K562 (cell line): ENCODE results near the gene NLRP6. TPM values are rescaled to one million over a fixed set of nuclear protein-coding genes. Genes with fewer than 3 reads are reported as not detected.
A peak's percentile ranks its signal among the peaks of the same experiment; 100 is the strongest.

Experiments
- BCOR ChIP-seq: fragments of 450-650 bp; IDR thresholded peaks from 2 replicates; pipeline ENCODE4 v1.6.1; 2016
- GTF2F1 ChIP-seq: IDR thresholded peaks from 2 replicates; pipeline ENCODE4 v1.6.1; 2011; ENCODE audit warnings: low read depth, low read length, improper control_type of control experiment
- MCM2 ChIP-seq: fragments of 450-650 bp; IDR thresholded peaks from 2 replicates; pipeline ENCODE4 v1.6.1; 2017; ENCODE audit warnings: low read depth, mild to moderate bottlenecking
- MEF2A ChIP-seq: IDR thresholded peaks from 2 replicates; pipeline ENCODE4 v1.6.1; 2011; ENCODE audit warnings: low read depth, mild to moderate bottlenecking, low read length, moderate library complexity; ENCODE audit not compliant: control insufficient read depth
- NCOA1 ChIP-seq: fragments of 450-650 bp; IDR thresholded peaks from 2 replicates; pipeline ENCODE4 v1.6.1; 2016; ENCODE audit warnings: low read depth
- PML ChIP-seq: IDR thresholded peaks from 2 replicates; pipeline ENCODE4 v1.6.1; 2012; ENCODE audit warnings: low read length, inconsistent platforms
- POLR2AphosphoS5 ChIP-seq: IDR thresholded peaks from 2 replicates; pipeline ENCODE4 v1.6.1; 2011; ENCODE audit warnings: mild to moderate bottlenecking, low read depth, low read length, moderate library complexity; ENCODE audit not compliant: control insufficient read depth, insufficient read depth
- SMARCB1 ChIP-seq: IDR thresholded peaks from 2 replicates; pipeline ENCODE4 v1.6.1; 2011; ENCODE audit warnings: improper control_type of control experiment, low read depth; ENCODE audit not compliant: insufficient read length
- TAF7 ChIP-seq: fragments of 450-650 bp; IDR thresholded peaks from 2 replicates; pipeline ENCODE4 v1.6.1; 2016; ENCODE audit warnings: missing genetic modification characterization, missing compliant biosample characterization
- polyA plus RNA-seq, 8 experiments: library from polyadenylated mRNA; depleted of rRNA in 4 of 8; stranded (reverse) in 5 of 8; unstranded in 3 of 8; fragments of >200 nt; fragmentation: Nextera tagmentation in 2 of 8; fragmentation: Illumina TruSeq in 1 of 8; extraction: Ambion mirVana in 2 of 8; extraction: Trizol in 1 of 8; gene quantifications; 2 replicates each; pipeline versions ENCODE4 v1.2.1 to v1.2.3, GENCODE V29; 2011 to 2014; ENCODE audit warnings: inconsistent platforms in 1 of 8, missing spikeins in 1 of 8
- total RNA-seq, 7 experiments: library from RNA; depleted of rRNA in 6 of 7; stranded (reverse); fragments of >200 nt in 6 of 7; fragmentation: Illumina TruSeq in 2 of 7; extraction: Trizol in 2 of 7; gene quantifications; 2 replicates each; pipeline versions ENCODE4 v1.2.1 to v1.2.3, GENCODE V29; 2011 to 2021; ENCODE audit warnings: low replicate concordance in 1 of 7
- TF ChIP-seq, protein P1 (sequence below), 2 experiments: fragments of 450-650 bp; conservative IDR thresholded peaks; 2 replicates each; pipeline ENCODE4 v1.6.1; 2017; ENCODE audit warnings: mild to moderate bottlenecking in 2 of 2, moderate library complexity in 2 of 2
- TF ChIP-seq, protein P2 (sequence below): fragments of 450-650 bp; IDR thresholded peaks from 2 replicates; pipeline ENCODE4 v1.6.1; 2016; ENCODE audit warnings: antibody characterized with exemption
- TF ChIP-seq, protein P3 (sequence below): fragments of 200-800 bp; sonication (Bioruptor generic); IDR thresholded peaks from 2 replicates; pipeline ENCODE4 v1.6.1; 2017; ENCODE audit warnings: missing genetic modification characterization, missing compliant biosample characterization
- TF ChIP-seq, protein P4 (sequence below): fragments of 250-450 bp; sonication (Bioruptor Pico); IDR thresholded peaks from 2 replicates; pipeline ENCODE4 v1.4.0; 2020
- TF ChIP-seq, protein P5 (sequence below): IDR thresholded peaks from 2 replicates; pipeline ENCODE4 v1.6.1; 2011; ENCODE audit not compliant: insufficient read length; ENCODE audit errors: extremely low read depth

Gene NLRP6
- total and polyA plus RNA-seq, 9 of the 15 experiments (the other 6 are each of a cell fraction or from before 2014, with no cell fraction given) = 0.03 to 0.18 (median 0.15) TPM; not detected in 5

DNA sequence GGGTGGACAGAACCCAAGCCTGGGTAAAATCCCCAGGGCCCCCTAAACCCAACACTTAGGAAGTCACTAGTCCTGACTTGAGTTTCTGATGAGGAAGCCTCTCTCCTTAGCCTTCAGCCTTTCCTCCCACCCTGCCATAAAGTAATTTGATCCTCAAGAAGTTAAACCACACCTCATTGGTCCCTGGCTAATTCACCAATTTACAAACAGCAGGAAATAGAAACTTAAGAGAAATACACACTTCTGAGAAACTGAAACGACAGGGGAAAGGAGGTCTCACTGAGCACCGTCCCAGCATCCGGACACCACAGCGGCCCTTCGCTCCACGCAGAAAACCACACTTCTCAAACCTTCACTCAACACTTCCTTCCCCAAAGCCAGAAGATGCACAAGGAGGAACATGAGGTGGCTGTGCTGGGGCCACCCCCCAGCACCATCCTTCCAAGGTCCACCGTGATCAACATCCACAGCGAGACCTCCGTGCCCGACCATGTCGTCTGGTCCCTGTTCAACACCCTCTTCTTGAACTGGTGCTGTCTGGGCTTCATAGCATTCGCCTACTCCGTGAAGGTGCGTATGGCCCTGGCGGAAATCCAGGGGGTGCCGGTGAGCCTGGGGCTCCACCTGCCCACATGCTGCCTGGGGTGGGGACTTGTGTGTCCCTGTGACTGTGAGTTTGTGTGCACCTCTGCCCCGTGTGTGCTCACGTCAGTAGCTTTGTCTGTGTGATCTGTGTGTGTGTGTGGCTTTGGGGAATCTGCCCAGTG, 35.8 kb downstream of the NLRP6 start, which contains the start of gene IFITM1 (continued):
- TF ChIP-seq, protein P1, sequence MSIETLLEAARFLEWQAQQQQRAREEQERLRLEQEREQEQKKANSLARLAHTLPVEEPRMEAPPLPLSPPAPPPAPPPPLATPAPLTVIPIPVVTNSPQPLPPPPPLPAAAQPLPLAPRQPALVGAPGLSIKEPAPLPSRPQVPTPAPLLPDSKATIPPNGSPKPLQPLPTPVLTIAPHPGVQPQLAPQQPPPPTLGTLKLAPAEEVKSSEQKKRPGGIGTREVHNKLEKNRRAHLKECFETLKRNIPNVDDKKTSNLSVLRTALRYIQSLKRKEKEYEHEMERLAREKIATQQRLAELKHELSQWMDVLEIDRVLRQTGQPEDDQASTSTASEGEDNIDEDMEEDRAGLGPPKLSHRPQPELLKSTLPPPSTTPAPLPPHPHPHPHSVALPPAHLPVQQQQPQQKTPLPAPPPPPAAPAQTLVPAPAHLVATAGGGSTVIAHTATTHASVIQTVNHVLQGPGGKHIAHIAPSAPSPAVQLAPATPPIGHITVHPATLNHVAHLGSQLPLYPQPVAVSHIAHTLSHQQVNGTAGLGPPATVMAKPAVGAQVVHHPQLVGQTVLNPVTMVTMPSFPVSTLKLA (conservative IDR thresholded peaks at IDR 0.05) = peak; percentile 53 to 71; a peak in 3 of 4 replicates
- TF ChIP-seq, protein P2, sequence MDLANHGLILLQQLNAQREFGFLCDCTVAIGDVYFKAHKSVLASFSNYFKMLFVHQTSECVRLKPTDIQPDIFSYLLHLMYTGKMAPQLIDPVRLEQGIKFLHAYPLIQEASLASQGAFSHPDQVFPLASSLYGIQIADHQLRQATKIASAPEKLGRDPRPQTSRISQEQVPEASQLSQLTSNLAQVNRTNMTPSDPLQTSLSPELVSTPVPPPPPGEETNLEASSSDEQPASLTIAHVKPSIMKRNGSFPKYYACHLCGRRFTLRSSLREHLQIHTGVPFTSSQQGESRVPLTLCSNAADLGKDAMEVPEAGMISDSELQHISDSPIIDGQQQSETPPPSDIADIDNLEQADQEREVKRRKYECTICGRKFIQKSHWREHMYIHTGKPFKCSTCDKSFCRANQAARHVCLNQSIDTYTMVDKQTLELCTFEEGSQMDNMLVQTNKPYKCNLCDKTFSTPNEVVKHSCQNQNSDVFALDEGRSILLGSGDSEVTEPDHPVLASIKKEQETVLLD = 0 out of 2 replicates have a peak, but pooled peaks have one; percentile 40
- peak; percentile 62 for TF ChIP-seq TAF7 (tag)
- TF ChIP-seq GTF2F1 = peak; percentile 62; the same call in 1 of the 2 replicates
- peak; percentile 69 for TF ChIP-seq POLR2AphosphoS5
- peak; percentile 76 for TF ChIP-seq SMARCB1
- TF ChIP-seq PML = peak; percentile 68; the same call in 1 of the 2 replicates
- TF ChIP-seq NCOA1 = peak; percentile 35; the same call in 1 of the 2 replicates
- TF ChIP-seq MCM2 = no peak
- peak; percentile 32; the same call in 1 of the 2 replicates for TF ChIP-seq BCOR
- TF ChIP-seq, protein P3, sequence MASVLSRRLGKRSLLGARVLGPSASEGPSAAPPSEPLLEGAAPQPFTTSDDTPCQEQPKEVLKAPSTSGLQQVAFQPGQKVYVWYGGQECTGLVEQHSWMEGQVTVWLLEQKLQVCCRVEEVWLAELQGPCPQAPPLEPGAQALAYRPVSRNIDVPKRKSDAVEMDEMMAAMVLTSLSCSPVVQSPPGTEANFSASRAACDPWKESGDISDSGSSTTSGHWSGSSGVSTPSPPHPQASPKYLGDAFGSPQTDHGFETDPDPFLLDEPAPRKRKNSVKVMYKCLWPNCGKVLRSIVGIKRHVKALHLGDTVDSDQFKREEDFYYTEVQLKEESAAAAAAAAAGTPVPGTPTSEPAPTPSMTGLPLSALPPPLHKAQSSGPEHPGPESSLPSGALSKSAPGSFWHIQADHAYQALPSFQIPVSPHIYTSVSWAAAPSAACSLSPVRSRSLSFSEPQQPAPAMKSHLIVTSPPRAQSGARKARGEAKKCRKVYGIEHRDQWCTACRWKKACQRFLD (CRISPR knock-in tag) = peak; percentile 64; the same call in 1 of the 2 replicates
- TF ChIP-seq, protein P4, sequence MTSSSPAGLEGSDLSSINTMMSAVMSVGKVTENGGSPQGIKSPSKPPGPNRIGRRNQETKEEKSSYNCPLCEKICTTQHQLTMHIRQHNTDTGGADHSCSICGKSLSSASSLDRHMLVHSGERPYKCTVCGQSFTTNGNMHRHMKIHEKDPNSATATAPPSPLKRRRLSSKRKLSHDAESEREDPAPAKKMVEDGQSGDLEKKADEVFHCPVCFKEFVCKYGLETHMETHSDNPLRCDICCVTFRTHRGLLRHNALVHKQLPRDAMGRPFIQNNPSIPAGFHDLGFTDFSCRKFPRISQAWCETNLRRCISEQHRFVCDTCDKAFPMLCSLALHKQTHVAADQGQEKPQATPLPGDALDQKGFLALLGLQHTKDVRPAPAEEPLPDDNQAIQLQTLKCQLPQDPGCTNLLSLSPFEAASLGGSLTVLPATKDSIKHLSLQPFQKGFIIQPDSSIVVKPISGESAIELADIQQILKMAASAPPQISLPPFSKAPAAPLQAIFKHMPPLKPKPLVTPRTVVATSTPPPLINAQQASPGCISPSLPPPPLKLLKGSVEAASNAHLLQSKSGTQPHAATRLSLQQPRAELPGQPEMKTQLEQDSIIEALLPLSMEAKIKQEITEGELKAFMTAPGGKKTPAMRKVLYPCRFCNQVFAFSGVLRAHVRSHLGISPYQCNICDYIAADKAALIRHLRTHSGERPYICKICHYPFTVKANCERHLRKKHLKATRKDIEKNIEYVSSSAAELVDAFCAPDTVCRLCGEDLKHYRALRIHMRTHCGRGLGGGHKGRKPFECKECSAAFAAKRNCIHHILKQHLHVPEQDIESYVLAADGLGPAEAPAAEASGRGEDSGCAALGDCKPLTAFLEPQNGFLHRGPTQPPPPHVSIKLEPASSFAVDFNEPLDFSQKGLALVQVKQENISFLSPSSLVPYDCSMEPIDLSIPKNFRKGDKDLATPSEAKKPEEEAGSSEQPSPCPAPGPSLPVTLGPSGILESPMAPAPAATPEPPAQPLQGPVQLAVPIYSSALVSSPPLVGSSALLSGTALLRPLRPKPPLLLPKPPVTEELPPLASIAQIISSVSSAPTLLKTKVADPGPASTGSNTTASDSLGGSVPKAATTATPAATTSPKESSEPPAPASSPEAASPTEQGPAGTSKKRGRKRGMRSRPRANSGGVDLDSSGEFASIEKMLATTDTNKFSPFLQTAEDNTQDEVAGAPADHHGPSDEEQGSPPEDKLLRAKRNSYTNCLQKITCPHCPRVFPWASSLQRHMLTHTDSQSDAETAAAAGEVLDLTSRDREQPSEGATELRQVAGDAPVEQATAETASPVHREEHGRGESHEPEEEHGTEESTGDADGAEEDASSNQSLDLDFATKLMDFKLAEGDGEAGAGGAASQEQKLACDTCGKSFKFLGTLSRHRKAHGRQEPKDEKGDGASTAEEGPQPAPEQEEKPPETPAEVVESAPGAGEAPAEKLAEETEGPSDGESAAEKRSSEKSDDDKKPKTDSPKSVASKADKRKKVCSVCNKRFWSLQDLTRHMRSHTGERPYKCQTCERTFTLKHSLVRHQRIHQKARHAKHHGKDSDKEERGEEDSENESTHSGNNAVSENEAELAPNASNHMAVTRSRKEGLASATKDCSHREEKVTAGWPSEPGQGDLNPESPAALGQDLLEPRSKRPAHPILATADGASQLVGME (CRISPR knock-in tag) = peak; percentile 71; the same call in 1 of the 2 replicates
- TF ChIP-seq MEF2A = no peak
- TF ChIP-seq, protein P5, sequence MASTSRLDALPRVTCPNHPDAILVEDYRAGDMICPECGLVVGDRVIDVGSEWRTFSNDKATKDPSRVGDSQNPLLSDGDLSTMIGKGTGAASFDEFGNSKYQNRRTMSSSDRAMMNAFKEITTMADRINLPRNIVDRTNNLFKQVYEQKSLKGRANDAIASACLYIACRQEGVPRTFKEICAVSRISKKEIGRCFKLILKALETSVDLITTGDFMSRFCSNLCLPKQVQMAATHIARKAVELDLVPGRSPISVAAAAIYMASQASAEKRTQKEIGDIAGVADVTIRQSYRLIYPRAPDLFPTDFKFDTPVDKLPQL = peak; percentile 27
